WTC11 (cell line): ENCODE results near the gene RPS27. TPM values are rescaled to one million over a fixed set of nuclear protein-coding genes. Genes with fewer than 3 reads are reported as not detected.

Experiments
- ATAC-seq: fragments of 200-7000 bp; cut with Tn5 transposase; 2 replicates; pipeline ENCODE4 v1.10.0; 2021; ENCODE audit warnings: mild to moderate bottlenecking, moderate library complexity
- CTCF ChIA-PET: fragments of 300-600 bp; sonication (Branson Sonifier 250); formaldehyde crosslinking; loops from one replicate; lab custom pipeline; 2021; ENCODE audit warnings: antibody characterized with exemption; lab: Charles Lee
- POLR2A ChIA-PET: fragments of 350-600 bp; sonication (Branson Sonifier 250); formaldehyde crosslinking; loops from one replicate; lab custom pipeline; 2021; ENCODE audit warnings: antibody characterized with exemption; lab: Charles Lee
- DNase-seq: peaks from one replicate; pipeline ENCODE4 v3.0.0; 2021; ENCODE audit warnings: low spot score
- H3K27ac Mint-ChIP-seq: 2 replicates; pipeline ENCODE4 v1.8.0; 2021; ENCODE audit warnings: mixed read lengths
- H3K27me3 Mint-ChIP-seq: 2 replicates; pipeline ENCODE4 v1.8.0; 2021; ENCODE audit warnings: low read depth, mild to moderate bottlenecking, moderate library complexity, mixed read lengths
- H3K36me3 Mint-ChIP-seq: 2 replicates; pipeline ENCODE4 v1.8.0; 2021; ENCODE audit warnings: mixed read lengths
- H3K4me1 Mint-ChIP-seq: 2 replicates; pipeline ENCODE4 v1.8.0; 2022; ENCODE audit warnings: mixed read lengths
- H3K4me3 Mint-ChIP-seq: 2 replicates; pipeline ENCODE4 v1.8.0; 2021; ENCODE audit warnings: mild to moderate bottlenecking, moderate library complexity, mixed read lengths
- H3K9me3 Mint-ChIP-seq: 2 replicates; pipeline ENCODE4 v1.8.0; 2021; ENCODE audit warnings: mixed read lengths
- ATF3 ChIP-seq: sonication (generic); formaldehyde crosslinking; conservative IDR thresholded peaks from 2 replicates; pipeline ENCODE4 v1.8.1; 2022; ENCODE audit warnings: mild to moderate bottlenecking, missing genetic modification reagents
- CBFB ChIP-seq: sonication (generic); formaldehyde crosslinking; IDR thresholded peaks from 2 replicates; pipeline ENCODE4 v1.8.1; 2022; ENCODE audit warnings: mild to moderate bottlenecking, low read depth, missing genetic modification reagents
- E2F5 ChIP-seq: sonication (generic); formaldehyde crosslinking; IDR thresholded peaks from 2 replicates; pipeline ENCODE4 v1.8.1; 2022; ENCODE audit warnings: mild to moderate bottlenecking, moderate library complexity, missing genetic modification reagents
- ERG ChIP-seq: fragments of 250-450 bp; sonication (Bioruptor Pico); IDR thresholded peaks from 2 replicates; pipeline ENCODE4 v1.8.0; 2021; ENCODE audit warnings: mild to moderate bottlenecking
- GABPB1 ChIP-seq: sonication (generic); formaldehyde crosslinking; IDR thresholded peaks from 2 replicates; pipeline ENCODE4 v1.8.1; 2023; ENCODE audit warnings: mild to moderate bottlenecking, missing genetic modification reagents
- GTF2I ChIP-seq: fragments of 250-450 bp; sonication (Bioruptor Pico); conservative IDR thresholded peaks from 2 replicates; pipeline ENCODE4 v1.4.0; 2021; ENCODE audit warnings: mild to moderate bottlenecking
- KAT7 ChIP-seq: sonication (generic); formaldehyde crosslinking; IDR thresholded peaks from 2 replicates; pipeline ENCODE4 v1.8.1; 2023; ENCODE audit warnings: missing genetic modification reagents, mild to moderate bottlenecking, borderline replicate concordance
- NR3C1 ChIP-seq: sonication (generic); formaldehyde crosslinking; conservative IDR thresholded peaks from 2 replicates; pipeline ENCODE4 v1.8.1; 2023; ENCODE audit warnings: low read depth, mild to moderate bottlenecking, missing genetic modification reagents
- RELA ChIP-seq: sonication (generic); formaldehyde crosslinking; IDR thresholded peaks from 2 replicates; pipeline ENCODE4 v1.8.1; 2022; ENCODE audit warnings: missing genetic modification reagents, mild to moderate bottlenecking, borderline replicate concordance
- SMAD3 ChIP-seq: sonication (generic); formaldehyde crosslinking; IDR thresholded peaks from 2 replicates; pipeline ENCODE4 v1.8.0; 2022; ENCODE audit warnings: missing genetic modification reagents, mild to moderate bottlenecking, borderline replicate concordance
- USF1 ChIP-seq: sonication (generic); formaldehyde crosslinking; IDR thresholded peaks from 2 replicates; pipeline ENCODE4 v1.8.0; 2022; ENCODE audit warnings: mild to moderate bottlenecking, missing genetic modification reagents
- ZNF263 ChIP-seq: sonication (generic); formaldehyde crosslinking; IDR thresholded peaks from 2 replicates; pipeline ENCODE4 v1.8.1; 2022; ENCODE audit warnings: low read depth, mild to moderate bottlenecking, moderate library complexity, missing genetic modification reagents
- ZNF425 ChIP-seq: fragments of 250-450 bp; sonication (Bioruptor Pico); conservative IDR thresholded peaks from 2 replicates; pipeline ENCODE4 v1.9.0; 2021; ENCODE audit warnings: mild to moderate bottlenecking
- total RNA-seq: library from RNA; stranded (reverse); gene quantifications from 3 replicates; pipeline ENCODE4 v1.2.3, GENCODE V29; 2021
- TF ChIP-seq, protein P1 (sequence below): sonication (generic); formaldehyde crosslinking; IDR thresholded peaks from 2 replicates; pipeline ENCODE4 v1.8.0; 2023; ENCODE audit warnings: missing genetic modification reagents, mild to moderate bottlenecking, borderline replicate concordance
- TF ChIP-seq, protein P2 (sequence below): sonication (generic); formaldehyde crosslinking; IDR thresholded peaks from 2 replicates; pipeline ENCODE4 v1.8.1; 2023; ENCODE audit warnings: mild to moderate bottlenecking, missing genetic modification reagents, moderate library complexity
- TF ChIP-seq, protein P3 (sequence below): sonication (generic); formaldehyde crosslinking; IDR thresholded peaks from 2 replicates; pipeline ENCODE4 v1.8.0; 2023; ENCODE audit warnings: missing genetic modification reagents
- TF ChIP-seq, protein P4 (sequence below): fragments of 250-450 bp; sonication (Bioruptor Pico); IDR thresholded peaks from 2 replicates; pipeline ENCODE4 v1.9.0; 2021; ENCODE audit warnings: mild to moderate bottlenecking

Gene RPS27
- total RNA-seq, 1 experiment from 2014 or later = 2,141 TPM

GRCh38 chr1:153961421-153961820, 29.1 kb upstream of the RPS27 start (continued):
- TF ChIP-seq ZNF263 (CRISPR knock-in tag) (no peak), RELA (CRISPR knock-in tag) (no peak), E2F5 (CRISPR knock-in tag) (no peak), CBFB (CRISPR knock-in tag) (no peak)

GRCh38 chr1:153962088-153963029, 28.2 kb upstream of the RPS27 start:
- peaks cover 34% of the 10 kb centered on the region for H3K36me3 Mint-ChIP-seq
- ChIA-PET CTCF (interaction anchor here (0.6 to 3.0 kb wide), 6 partner anchors 15 to 135 kb away, joined by 3 to 27 read pairs (median 4); partner anchors contain the start of genes DENND4B, JTB and RAB13), POLR2A (interaction anchor here (0.6 to 2.9 kb wide), 5 partner anchors 16 to 258 kb away, joined by 3 to 24 read pairs (median 8); partner anchors contain the start of genes DENND4B, GATAD2B, RPS27 and SLC27A3)
- ATAC-seq (no peak), DNase-seq (no peak)
- peak overlapping the region; percentile 100 for H3K27ac Mint-ChIP-seq
- H3K4me1 Mint-ChIP-seq = peaks cover 56% of the 10 kb centered on the region
- H3K9me3 Mint-ChIP-seq = peaks cover 5% of the 10 kb centered on the region
- H3K27me3 Mint-ChIP-seq = no peaks in the 10 kb centered on the region
- H3K4me3 Mint-ChIP-seq = peak overlapping the region; percentile 92
- TF ChIP-seq ZNF425 (no peak), NR3C1 (no peak), ATF3 (no peak), GTF2I (CRISPR knock-in tag) (no peak), ERG (CRISPR knock-in tag) (no peak), SMAD3 (CRISPR knock-in tag) (no peak), GABPB1 (no peak), ZNF263 (CRISPR knock-in tag) (no peak), KAT7 (CRISPR knock-in tag) (no peak), USF1 (peak; percentile 90)
- TF ChIP-seq, protein P1, sequence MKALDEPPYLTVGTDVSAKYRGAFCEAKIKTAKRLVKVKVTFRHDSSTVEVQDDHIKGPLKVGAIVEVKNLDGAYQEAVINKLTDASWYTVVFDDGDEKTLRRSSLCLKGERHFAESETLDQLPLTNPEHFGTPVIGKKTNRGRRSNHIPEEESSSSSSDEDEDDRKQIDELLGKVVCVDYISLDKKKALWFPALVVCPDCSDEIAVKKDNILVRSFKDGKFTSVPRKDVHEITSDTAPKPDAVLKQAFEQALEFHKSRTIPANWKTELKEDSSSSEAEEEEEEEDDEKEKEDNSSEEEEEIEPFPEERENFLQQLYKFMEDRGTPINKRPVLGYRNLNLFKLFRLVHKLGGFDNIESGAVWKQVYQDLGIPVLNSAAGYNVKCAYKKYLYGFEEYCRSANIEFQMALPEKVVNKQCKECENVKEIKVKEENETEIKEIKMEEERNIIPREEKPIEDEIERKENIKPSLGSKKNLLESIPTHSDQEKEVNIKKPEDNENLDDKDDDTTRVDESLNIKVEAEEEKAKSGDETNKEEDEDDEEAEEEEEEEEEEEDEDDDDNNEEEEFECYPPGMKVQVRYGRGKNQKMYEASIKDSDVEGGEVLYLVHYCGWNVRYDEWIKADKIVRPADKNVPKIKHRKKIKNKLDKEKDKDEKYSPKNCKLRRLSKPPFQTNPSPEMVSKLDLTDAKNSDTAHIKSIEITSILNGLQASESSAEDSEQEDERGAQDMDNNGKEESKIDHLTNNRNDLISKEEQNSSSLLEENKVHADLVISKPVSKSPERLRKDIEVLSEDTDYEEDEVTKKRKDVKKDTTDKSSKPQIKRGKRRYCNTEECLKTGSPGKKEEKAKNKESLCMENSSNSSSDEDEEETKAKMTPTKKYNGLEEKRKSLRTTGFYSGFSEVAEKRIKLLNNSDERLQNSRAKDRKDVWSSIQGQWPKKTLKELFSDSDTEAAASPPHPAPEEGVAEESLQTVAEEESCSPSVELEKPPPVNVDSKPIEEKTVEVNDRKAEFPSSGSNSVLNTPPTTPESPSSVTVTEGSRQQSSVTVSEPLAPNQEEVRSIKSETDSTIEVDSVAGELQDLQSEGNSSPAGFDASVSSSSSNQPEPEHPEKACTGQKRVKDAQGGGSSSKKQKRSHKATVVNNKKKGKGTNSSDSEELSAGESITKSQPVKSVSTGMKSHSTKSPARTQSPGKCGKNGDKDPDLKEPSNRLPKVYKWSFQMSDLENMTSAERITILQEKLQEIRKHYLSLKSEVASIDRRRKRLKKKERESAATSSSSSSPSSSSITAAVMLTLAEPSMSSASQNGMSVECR (CRISPR knock-in tag) = no peak
- TF ChIP-seq, protein P2, sequence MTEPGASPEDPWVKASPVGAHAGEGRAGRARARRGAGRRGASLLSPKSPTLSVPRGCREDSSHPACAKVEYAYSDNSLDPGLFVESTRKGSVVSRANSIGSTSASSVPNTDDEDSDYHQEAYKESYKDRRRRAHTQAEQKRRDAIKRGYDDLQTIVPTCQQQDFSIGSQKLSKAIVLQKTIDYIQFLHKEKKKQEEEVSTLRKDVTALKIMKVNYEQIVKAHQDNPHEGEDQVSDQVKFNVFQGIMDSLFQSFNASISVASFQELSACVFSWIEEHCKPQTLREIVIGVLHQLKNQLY (CRISPR knock-in tag) = no peak
- TF ChIP-seq, protein P3, sequence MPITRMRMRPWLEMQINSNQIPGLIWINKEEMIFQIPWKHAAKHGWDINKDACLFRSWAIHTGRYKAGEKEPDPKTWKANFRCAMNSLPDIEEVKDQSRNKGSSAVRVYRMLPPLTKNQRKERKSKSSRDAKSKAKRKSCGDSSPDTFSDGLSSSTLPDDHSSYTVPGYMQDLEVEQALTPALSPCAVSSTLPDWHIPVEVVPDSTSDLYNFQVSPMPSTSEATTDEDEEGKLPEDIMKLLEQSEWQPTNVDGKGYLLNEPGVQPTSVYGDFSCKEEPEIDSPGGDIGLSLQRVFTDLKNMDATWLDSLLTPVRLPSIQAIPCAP = no peak
- TF ChIP-seq, protein P4, sequence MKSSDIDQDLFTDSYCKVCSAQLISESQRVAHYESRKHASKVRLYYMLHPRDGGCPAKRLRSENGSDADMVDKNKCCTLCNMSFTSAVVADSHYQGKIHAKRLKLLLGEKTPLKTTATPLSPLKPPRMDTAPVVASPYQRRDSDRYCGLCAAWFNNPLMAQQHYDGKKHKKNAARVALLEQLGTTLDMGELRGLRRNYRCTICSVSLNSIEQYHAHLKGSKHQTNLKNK (CRISPR knock-in tag) = no peak
